PC-9 (cell line): ENCODE results near the gene PICK1.

Experiments used
- CTCF ChIP-seq: fragments of 200-600 bp; sonication (generic); conservative IDR thresholded peaks from 2 replicates; pipeline ENCODE4 v1.6.1; 2017; ENCODE audit warnings: mixed run types, antibody characterized with exemption, mild to moderate bottlenecking, moderate library complexity
- EZH2 ChIP-seq: fragments of 200-600 bp; sonication (generic); IDR thresholded peaks from 2 replicates; pipeline ENCODE4 v1.8.0; 2017; ENCODE audit warnings: antibody characterized with exemption, low read depth

DNA sequence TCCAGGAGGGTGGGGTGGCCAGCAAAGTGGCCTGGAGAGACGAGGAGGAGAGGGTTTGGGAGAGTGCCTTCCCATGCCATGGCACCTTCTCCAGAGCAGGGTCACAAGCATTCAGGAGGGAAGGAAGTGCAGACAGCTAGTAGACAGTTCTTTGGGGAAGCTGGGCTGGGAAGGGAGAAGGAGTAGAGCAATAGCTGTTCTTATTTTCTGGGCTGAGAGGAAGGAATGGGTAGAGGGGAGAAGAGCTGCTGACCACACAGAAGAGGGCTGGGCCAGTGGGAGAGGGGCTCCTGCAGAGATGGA lies 14.8 kb upstream of the PICK1 start:
- TF ChIP-seq CTCF: no peak
- TF ChIP-seq EZH2: no peak
